HepG2 (cell line): Measurements from ENCODE around the gene ESRP2. TPM values are rescaled to one million over a fixed set of nuclear protein-coding genes. Genes with fewer than 3 reads are reported as not detected.

Experiments
- FLYWCH1 ChIP-seq: sonication (generic); formaldehyde crosslinking; IDR thresholded peaks from 2 replicates; pipeline ENCODE4 v1.8.1; 2023; ENCODE audit warnings: mild to moderate bottlenecking, missing genetic modification reagents
- FOXA3 ChIP-seq: IDR thresholded peaks from 2 replicates; pipeline ENCODE4 v1.6.1; 2016; ENCODE audit warnings: missing genetic modification reagents, missing compliant biosample characterization
- HIVEP1 ChIP-seq: sonication (generic); formaldehyde crosslinking; IDR thresholded peaks from 2 replicates; pipeline ENCODE4 v1.4.0; 2020; ENCODE audit warnings: mild to moderate bottlenecking, missing genetic modification reagents
- MAX ChIP-seq: IDR thresholded peaks from 2 replicates; pipeline ENCODE4 v1.6.1; 2012; ENCODE audit warnings: inconsistent platforms
- MTA3 ChIP-seq: sonication (generic); formaldehyde crosslinking; IDR thresholded peaks from 2 replicates; pipeline ENCODE4 v1.4.0; 2020; ENCODE audit warnings: missing genetic modification reagents
- MYNN ChIP-seq: sonication (generic); formaldehyde crosslinking; IDR thresholded peaks from 2 replicates; pipeline ENCODE4 v1.4.0; 2020; ENCODE audit warnings: mild to moderate bottlenecking, low read depth, missing genetic modification reagents
- RNF219 ChIP-seq: sonication (generic); formaldehyde crosslinking; IDR thresholded peaks from 2 replicates; pipeline ENCODE4 v1.5.0; 2020; ENCODE audit warnings: mild to moderate bottlenecking, missing genetic modification reagents
- SMC3 ChIP-seq: IDR thresholded peaks from 2 replicates; pipeline ENCODE4 v1.6.1; 2011; ENCODE audit warnings: low read length, improper control_type of control experiment
- SNAI1 ChIP-seq: sonication (generic); formaldehyde crosslinking; IDR thresholded peaks from 2 replicates; pipeline ENCODE4 v1.5.0; 2020; ENCODE audit warnings: mild to moderate bottlenecking, missing genetic modification reagents, borderline replicate concordance
- STAT6 ChIP-seq: sonication (generic); formaldehyde crosslinking; IDR thresholded peaks from 2 replicates; pipeline ENCODE4 v1.4.0; 2020; ENCODE audit warnings: missing genetic modification reagents, mild to moderate bottlenecking, borderline replicate concordance
- ZBTB46 ChIP-seq: sonication (generic); formaldehyde crosslinking; IDR thresholded peaks from 2 replicates; pipeline ENCODE4 v1.4.0; 2020; ENCODE audit warnings: mild to moderate bottlenecking, missing genetic modification reagents, borderline replicate concordance
- ZNF143 ChIP-seq: sonication (generic); formaldehyde crosslinking; IDR thresholded peaks from 2 replicates; pipeline ENCODE4 v1.4.0; 2020; ENCODE audit warnings: missing genetic modification reagents
- ZNF205 ChIP-seq: IDR thresholded peaks from 2 replicates; pipeline ENCODE4 v1.6.1; 2018; ENCODE audit warnings: missing biosample characterization, missing genetic modification reagents
- ZNF263 ChIP-seq: sonication (generic); formaldehyde crosslinking; IDR thresholded peaks from 2 replicates; pipeline ENCODE4 v1.4.0; 2020; ENCODE audit warnings: missing genetic modification reagents
- ZNF280B ChIP-seq: sonication (generic); formaldehyde crosslinking; IDR thresholded peaks from 2 replicates; pipeline ENCODE4 v1.5.0; 2020; ENCODE audit warnings: missing genetic modification reagents, mild to moderate bottlenecking, borderline replicate concordance
- ZNF317 ChIP-seq: sonication (generic); formaldehyde crosslinking; IDR thresholded peaks from 2 replicates; pipeline ENCODE4 v1.5.0; 2020; ENCODE audit warnings: mild to moderate bottlenecking, missing genetic modification reagents
- ZNF382 ChIP-seq: sonication (generic); formaldehyde crosslinking; IDR thresholded peaks from 2 replicates; pipeline ENCODE4 v1.5.0; 2020; ENCODE audit warnings: missing genetic modification reagents, mild to moderate bottlenecking, borderline replicate concordance
- ZNF558 ChIP-seq: sonication (generic); formaldehyde crosslinking; IDR thresholded peaks from 2 replicates; pipeline ENCODE4 v1.9.0; 2022; ENCODE audit warnings: mild to moderate bottlenecking, missing genetic modification reagents, borderline replicate concordance
- ZNF598 ChIP-seq: sonication (generic); formaldehyde crosslinking; IDR thresholded peaks from 2 replicates; pipeline ENCODE4 v1.5.1; 2020; ENCODE audit warnings: mild to moderate bottlenecking, missing genetic modification reagents, borderline replicate concordance
- ZNF709 ChIP-seq: sonication (generic); formaldehyde crosslinking; IDR thresholded peaks from 2 replicates; pipeline ENCODE4 v1.5.0; 2020; ENCODE audit warnings: mild to moderate bottlenecking, missing genetic modification reagents
- ZSCAN30 ChIP-seq: sonication (generic); formaldehyde crosslinking; IDR thresholded peaks from 2 replicates; pipeline ENCODE4 v1.5.0; 2020; ENCODE audit warnings: mild to moderate bottlenecking, missing genetic modification reagents
- polyA plus RNA-seq, 8 experiments: library from polyadenylated mRNA; depleted of rRNA in 3 of 8; stranded (reverse) in 7 of 8; unstranded in 1 of 8; fragments of >200 nt; fragmentation: Illumina TruSeq in 4 of 8; extraction: Trizol in 4 of 8; gene quantifications; 2 replicates each; pipeline versions ENCODE4 v1.2.1 to v1.2.3, GENCODE V29; 2011 to 2016; ENCODE audit warnings: low read depth in 4 of 8, missing spikeins in 1 of 8, mixed read lengths in 1 of 8; ENCODE audit not compliant: insufficient read depth in 1 of 8
- total RNA-seq, 5 experiments: library from RNA; depleted of rRNA; stranded (reverse); fragments of >200 nt; fragmentation: Illumina TruSeq; extraction: Trizol; gene quantifications; 2 replicates each; pipeline ENCODE4 v1.2.3, GENCODE V29; 2016; ENCODE audit warnings: low read depth in 1 of 5

The ESRP2 gene
- total and polyA plus RNA-seq, 2 of the 13 experiments (the other 11 are each of a cell fraction or from before 2014, with no cell fraction given), result 21.1 to 32.4 TPM

GRCh38 chr16:68281368-68282063, 45.6 kb upstream of the ESRP2 start (continued):
- TF ChIP-seq STAT6 (CRISPR knock-in tag) (peak; percentile 83), ZNF382 (no peak), ZNF709 (no peak), ZNF598 (CRISPR knock-in tag) (no peak), MTA3 (CRISPR knock-in tag) (no peak), MAX (peak; percentile 58; the same call in 1 of the 2 replicates), ZSCAN30 (no peak), ZBTB46 (CRISPR knock-in tag) (peak; percentile 29; the same call in 1 of the 2 replicates), ZNF317 (CRISPR knock-in tag) (peak; percentile 71), FOXA3 (peak; percentile 96), MYNN (CRISPR knock-in tag) (0 out of 2 replicates have a peak, but pooled peaks have one; percentile 50), ZNF280B (CRISPR knock-in tag) (no peak), FLYWCH1 (CRISPR knock-in tag) (no peak), ZNF205 (CRISPR knock-in tag) (peak; percentile 85), RNF219 (CRISPR knock-in tag) (no peak), ZNF263 (peak; percentile 37; the same call in 1 of the 2 replicates), ZNF143 (CRISPR knock-in tag) (no peak), ZNF558 (CRISPR knock-in tag) (no peak), HIVEP1 (CRISPR knock-in tag) (peak; percentile 83; the same call in 1 of the 2 replicates), SMC3 (peak; percentile 59), SNAI1 (no peak)
